Measurements from ENCODE around the gene FREY1.

Gene FREY1, protein sequence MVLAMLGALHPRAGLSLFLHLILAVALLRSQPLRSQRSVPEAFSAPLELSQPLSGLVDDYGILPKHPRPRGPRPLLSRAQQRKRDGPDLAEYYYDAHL

GRCh38 chr11:45906965-45907611 lies at the start of gene FREY1:
TSS of gene FREY1 (minus strand) at chr11:45907271. CDS start at chr11:45907245, 26 bp downstream.
- DNase-seq (ENCODE audit: low read depth), result no peak

DNA sequence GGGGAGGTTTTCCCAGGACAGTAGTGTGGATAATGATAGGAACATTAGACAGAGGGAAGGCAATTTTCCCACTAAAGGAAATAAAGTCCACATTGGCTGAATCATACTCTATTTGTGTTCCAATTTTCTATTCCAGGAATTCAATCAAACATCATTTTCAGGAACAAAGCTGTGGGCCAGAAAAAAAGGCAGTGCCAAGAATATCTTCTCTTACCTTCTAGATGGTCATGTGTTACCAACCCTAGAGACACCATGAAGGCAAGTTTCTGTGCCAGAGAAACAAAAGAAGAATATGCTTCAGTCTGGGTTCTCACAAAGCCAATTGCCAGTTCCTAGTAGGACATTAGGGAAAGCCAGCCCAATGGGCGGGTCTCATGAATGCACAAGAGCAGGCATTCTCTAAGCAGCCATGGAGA lies 42.9 kb upstream of the FREY1 start:
- DNase-seq (ENCODE audit: low read depth), result no peak

DNA sequence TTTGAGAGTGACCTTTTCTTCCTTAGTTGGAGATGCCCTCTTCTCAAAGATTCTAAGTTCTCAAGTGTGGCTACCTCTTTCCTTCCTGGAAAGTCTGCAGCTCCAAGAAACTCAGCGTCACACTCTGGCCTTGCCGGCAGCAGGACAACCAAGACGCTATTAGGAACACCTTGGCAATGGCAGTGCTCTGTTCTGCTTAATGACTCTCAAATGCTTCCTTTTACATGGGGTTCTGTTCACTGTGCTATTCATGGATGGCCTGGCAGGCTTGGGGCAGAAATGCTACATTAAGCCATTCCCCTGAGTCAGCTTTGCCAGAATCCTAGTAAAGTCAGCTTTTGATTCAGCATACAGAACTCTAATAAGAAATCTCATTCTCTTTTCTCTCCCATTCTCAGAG lies 41.3 kb upstream of the FREY1 start:
- DNase-seq (ENCODE audit: low read depth), result no peak

GRCh38 chr11:45947885-45948284 lies 40.8 kb upstream of the FREY1 start:
- no peak for DNase-seq (ENCODE audit: low read depth)

- DNase-seq (ENCODE audit: low read depth), result no peak
These were observed 38.4 kb upstream of the FREY1 start for GRCh38 chr11:45945397-45945999.

DNA sequence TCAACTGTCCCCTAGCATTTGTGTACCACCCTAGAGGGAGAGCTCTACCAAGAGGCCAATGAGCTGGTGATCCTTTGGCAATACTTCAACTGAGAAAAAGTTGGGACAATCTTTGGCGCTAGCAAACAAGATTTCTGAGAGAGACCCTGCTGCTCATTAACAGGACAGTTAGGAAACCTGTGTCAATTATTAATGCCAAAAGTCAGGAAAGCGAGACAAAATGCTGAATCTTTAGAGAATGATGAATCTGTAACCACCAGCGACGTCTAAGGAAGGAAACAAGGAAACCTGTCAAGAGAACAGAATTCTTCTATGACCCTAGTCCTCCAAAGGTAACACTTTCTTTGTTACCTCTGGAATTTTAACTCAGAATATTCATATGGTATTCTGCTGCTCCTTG lies 35.3 kb upstream of the FREY1 start:
- no peak for DNase-seq (ENCODE audit: low read depth)

DNA sequence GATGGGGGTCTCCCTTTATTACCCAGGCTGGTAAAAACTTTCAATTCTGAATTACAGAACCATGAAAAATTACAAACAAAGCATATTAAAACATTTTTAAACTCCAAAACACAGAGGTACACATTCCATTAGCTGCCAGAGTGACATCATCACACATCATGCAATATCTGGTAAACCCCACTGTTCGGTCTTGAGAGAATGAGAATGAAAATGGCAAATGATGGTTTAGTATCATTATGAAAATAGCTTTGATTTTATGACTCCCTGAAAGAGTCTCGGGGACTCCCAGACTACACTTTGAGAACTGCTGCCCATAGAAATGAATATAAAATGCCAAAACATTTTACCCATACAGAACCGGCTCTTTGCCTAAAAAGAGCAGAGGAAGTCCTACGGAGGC lies 34.2 kb upstream of the FREY1 start:
- DNase-seq (ENCODE audit: low read depth), result no peak

- DNase-seq (ENCODE audit: low read depth), result no peak
These were observed 32.8 kb upstream of the FREY1 start for GRCh38 chr11:45939836-45940235.

DNA sequence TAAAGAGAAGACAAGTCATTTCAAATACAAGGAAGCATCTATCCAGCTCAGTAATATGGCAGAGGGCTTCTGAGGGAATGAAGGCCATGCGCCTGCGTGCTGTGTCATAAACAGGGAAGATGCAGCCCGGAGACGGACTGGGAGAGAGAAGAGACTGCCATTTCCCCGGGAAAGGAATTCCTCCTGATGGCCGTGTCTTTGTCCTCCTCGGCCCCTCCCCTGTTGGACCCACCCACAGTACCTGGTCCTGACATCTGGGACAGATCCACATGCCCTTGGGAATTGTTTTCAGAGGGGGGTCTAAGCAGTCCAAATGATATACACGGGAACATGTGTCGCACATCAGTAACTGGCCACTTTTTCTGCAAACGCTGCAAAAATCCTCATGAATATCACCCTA lies 30.8 kb upstream of the FREY1 start:
- DNase-seq (ENCODE audit: low read depth), result no peak

DNA sequence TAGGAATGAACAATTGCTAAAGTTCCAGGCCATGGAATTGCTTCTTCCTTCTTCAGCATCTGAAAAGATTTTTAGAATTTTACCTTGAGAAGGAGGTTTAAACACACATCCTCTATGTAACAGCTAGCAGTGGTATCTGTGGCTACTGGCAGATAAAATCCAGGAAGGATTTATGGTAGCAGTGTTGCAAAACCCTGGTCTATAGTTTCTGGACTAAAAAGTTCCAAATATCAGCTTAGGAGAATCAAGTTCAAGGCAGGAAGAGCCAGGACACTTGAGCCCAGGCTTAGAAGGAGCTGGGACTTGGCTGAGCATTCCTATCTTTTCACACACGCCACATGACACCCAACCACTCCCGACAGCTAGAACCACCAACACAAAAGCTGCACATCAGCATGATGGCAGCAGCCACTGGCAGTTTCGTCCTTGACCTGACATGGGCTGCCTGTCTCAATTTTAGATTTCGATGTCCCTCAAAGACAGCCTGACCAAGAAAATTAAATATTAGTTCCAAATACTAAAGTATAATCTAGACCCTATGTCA lies 29.5 kb upstream of the FREY1 start:
- DNase-seq (ENCODE audit: low read depth), result no peak

GRCh38 chr11:45935349-45936064 lies 28.4 kb upstream of the FREY1 start:
- DNase-seq (ENCODE audit: low read depth), result no peak

GRCh38 chr11:45934580-45935318 lies 27.7 kb upstream of the FREY1 start:
- no peak for DNase-seq (ENCODE audit: low read depth)

- no peak for DNase-seq (ENCODE audit: low read depth)
These were observed 26.9 kb upstream of the FREY1 start for GRCh38 chr11:45933846-45934579.

DNA sequence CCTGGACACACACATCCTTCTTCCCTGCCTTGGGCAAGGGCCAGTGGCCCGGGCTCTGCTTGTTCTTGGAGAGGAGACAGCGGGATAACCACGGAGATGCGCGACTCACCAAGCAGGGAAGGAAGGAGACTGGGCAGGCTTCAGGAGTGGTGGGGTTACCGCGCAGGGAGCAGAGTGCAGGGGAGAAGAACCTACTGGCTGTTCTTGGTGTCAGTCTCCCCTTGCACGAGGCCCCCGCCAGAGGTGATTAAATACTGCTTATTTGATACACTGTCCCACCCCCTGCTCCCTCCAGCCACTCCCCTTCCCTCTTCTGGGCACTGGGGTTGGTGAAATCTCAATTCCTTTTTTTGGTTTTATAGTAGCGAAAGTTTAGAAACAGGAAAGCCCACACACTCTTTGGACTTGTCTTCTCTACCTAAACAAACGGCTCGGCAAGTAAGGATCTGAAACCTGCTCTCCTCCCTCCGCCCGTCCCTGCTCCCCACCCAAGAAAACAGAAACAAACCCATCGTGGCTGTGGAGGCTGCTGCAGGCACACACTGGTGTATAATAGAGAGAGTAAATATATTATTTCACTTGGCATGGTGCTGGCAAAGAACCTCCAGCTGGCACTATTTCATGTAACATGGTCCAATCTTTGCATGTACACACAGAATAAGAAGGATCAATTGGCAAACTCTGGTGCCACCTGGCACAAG lies 26.2 kb upstream of the FREY1 start:
- no peak for DNase-seq (ENCODE audit: low read depth)

GRCh38 chr11:45932217-45932616 lies 25.1 kb upstream of the FREY1 start:
- DNase-seq (ENCODE audit: low read depth), result no peak

DNA sequence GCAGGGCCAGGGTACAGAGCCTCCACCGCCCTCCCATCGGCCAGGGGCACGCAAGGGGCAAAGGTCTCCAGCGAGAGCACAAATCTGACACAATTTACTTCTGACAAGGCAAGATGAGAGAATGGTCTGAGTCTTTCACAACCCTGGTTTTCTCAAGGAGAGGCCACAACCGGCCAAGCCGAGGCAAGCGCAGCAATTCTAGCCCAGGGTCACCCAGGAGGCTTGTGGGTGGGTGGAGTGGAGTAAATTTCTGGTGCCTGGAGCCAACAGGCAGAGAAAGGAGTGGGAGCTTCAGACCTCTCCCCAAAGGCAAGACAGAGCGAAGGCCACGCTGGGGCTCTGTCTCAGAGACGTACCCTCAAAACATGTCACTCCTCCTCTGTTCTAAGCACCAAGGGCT lies 24.7 kb upstream of the FREY1 start:
- no peak for DNase-seq (ENCODE audit: low read depth)

- DNase-seq (ENCODE audit: low read depth), result no peak
These were observed 24.0 kb upstream of the FREY1 start for GRCh38 chr11:45930951-45931570.

- DNase-seq (ENCODE audit: low read depth), result peak; percentile 25
These were observed 23.1 kb upstream of the FREY1 start for GRCh38 chr11:45930031-45930794.

GRCh38 chr11:45929486-45930030 lies 22.5 kb upstream of the FREY1 start:
- DNase-seq (ENCODE audit: low read depth), result no peak

All from T-helper 22 cell (primary cell).